ENCODE measurements around the gene RAB36.

The RAB36 gene

GRCh38 chr22:23205339-23206049, 60.2 kb downstream of the RAB36 start:
- DNase-seq (ENCODE audit: low read depth in 2 of 2) = no peak

GRCh38 chr22:23206915-23207314, 61.6 kb downstream of the RAB36 start:
- DNase-seq (ENCODE audit: low read depth in 2 of 2) = no peak

- no peak for DNase-seq (ENCODE audit: low read depth in 2 of 2)
These were observed 62.6 kb downstream of the RAB36 start for GRCh38 chr22:23207729-23208393.

- no peak for DNase-seq (ENCODE audit: low read depth in 2 of 2)
These were observed 65.3 kb downstream of the RAB36 start for GRCh38 chr22:23210428-23211170.

- DNase-seq (ENCODE audit: low read depth in 2 of 2) = no peak
These were observed 66.3 kb downstream of the RAB36 start for GRCh38 chr22:23211622-23212021.

- no peak for DNase-seq (ENCODE audit: low read depth in 2 of 2)
These were observed 67.1 kb downstream of the RAB36 start for GRCh38 chr22:23212061-23213021.

- DNase-seq (ENCODE audit: low read depth in 2 of 2) = no peak
These were observed 67.8 kb downstream of the RAB36 start for GRCh38 chr22:23213022-23213555.

- DNase-seq (ENCODE audit: low read depth in 2 of 2) = no peak
These were observed 68.5 kb downstream of the RAB36 start for GRCh38 chr22:23213581-23214334.

Data from stimulated activated CD4-positive, alpha-beta T cell treated with anti-CD3 and anti-CD28 coated beads, Interleukin-4, amount 100 ng/mL, for 48 hours (primary cell).